GM19238 (cell line): ENCODE measurements around the gene ZNF41.
"Not testable (repeated sequence)": the region's sequence is repeated elsewhere in the genome, so short reads cannot be mapped to it uniquely, and the experiment has no call there.

ENCODE experiments used
- DNase-seq: peaks from one replicate; pipeline ENCODE4 v3.0.0; 2011; ENCODE audit warnings: low spot score; ENCODE audit not compliant: insufficient read length

Gene ZNF41

DNA sequence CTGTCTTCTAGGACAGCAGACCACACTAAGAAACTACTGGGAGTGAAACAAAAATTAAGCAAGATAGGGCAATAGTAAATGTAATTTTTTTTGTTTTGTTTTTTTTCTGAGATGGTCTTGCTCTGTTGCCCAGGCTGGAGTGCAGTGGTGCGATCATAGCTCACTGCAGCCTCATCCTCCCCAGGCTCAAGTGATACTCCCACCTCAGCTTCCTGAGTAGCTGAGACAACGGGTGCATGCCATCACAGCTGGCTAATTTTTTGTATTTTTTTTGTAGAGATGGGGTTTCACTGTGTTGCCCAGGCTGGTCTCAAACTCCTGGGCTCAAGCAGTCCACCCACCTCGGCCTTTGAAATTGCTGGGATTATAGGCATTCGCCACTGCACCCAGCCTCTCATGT is 9.1 kb upstream of the ZNF41 start:
- DNase-seq: not testable (repeated sequence)

DNA sequence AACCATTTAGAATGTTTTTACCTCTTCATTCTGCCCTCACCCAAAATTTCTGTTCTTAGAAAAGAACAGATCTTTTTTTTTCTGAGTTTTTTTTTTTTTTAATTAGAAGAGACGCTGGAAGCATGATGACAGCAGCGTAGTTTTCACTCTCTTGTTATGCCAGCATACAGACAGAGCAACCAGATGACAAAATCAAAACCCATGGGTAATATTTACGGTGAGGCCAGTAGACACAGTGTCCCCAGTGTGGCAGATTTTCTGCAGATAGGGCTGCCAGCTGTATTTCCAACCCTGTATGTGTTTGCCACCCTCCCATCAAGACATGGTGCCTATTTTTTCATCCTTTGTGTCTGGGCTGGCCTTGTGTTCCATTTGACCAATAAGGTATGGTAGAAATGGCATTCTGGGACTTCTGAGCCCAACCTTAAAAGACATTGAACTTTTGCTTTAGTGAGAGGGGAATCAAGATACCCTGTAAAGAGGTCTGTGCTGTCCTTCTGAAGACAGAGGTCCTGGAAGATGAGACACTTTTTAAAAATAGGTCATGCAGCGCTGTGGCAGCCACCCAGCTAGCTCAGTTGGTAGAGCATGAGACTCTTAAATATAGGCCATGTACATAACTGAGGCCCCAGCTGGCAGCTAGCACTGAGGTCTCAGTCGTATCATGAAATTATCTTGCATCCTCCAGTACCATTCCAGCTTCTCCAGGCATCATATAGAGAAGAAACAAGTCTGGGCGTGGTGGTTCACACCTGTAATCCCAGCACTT is 6.7 kb upstream of the ZNF41 start:
- no peak for DNase-seq

DNA sequence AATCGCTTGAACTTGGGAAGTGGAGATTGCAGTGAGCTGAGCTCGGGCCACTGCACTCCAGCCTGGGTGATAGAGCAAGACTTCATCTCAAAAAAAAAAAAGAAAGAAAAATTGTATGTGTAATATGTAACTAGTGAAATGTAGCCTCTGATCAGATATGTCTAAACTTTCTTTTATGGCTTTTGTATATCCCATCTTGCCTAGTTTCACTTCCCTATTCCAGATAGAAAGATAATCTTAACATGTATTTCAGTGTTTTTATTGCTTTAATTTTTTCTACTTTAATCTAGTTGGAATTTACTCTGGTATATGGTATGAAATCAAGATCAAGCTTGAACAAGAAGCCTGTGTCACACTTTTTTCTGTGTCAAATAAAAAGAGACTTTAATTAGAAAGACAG is 1.9 kb upstream of the ZNF41 start:
- DNase-seq: no peak

DNA sequence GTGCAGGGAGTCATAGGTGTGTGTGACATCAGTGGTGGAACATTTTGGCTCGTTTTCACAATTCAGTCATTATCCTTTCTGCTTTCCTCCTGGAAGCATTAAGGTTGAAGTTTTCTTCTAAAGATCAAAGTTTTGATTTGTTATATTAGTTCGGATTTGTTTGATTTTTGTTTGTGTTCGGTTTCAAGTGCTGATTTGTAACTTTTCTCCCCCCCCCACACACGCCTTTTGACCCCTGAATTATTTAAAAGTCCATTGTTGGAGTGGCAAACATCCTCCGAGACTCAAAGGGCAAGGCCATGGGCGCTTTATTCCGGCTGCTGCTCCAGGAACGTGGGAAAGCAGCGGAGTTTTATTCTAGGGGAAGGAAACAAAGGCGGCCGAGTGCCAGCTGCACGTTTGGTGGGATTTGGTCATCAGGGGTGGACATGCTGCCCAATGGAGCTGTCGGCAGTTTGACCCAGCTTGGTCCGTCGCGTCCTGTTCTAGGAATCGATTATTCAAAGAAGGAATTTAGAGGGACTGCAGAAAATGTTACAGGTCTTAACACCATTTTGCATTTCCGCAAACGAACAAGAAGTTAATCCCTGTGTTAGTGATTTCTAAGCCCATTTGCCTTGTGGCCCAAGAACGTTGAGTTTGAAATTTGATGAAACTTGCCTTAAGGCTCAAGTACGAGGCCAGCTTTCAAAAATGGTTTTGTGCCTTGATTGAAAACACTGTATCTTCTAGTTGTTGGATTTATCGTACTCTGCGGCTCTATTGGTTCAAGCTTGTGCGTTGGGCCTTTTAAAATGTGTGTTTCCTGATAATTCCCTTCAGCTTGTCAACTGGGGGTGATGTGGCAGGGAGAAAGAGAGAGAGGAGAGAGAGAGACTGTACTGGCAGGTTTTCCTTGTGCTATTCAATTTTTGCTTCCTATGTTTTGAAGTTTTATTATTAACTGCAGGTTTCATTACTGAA is 565 bp upstream of the ZNF41 start:
- no peak for DNase-seq

GRCh38 chrX:47482065-47482511 is 934 bp downstream of the ZNF41 start:
- DNase-seq: no peak

GRCh38 chrX:47481160-47481559 is 1.9 kb downstream of the ZNF41 start:
- no peak for DNase-seq

GRCh38 chrX:47480576-47480975 is 2.4 kb downstream of the ZNF41 start:
- no peak for DNase-seq

DNA sequence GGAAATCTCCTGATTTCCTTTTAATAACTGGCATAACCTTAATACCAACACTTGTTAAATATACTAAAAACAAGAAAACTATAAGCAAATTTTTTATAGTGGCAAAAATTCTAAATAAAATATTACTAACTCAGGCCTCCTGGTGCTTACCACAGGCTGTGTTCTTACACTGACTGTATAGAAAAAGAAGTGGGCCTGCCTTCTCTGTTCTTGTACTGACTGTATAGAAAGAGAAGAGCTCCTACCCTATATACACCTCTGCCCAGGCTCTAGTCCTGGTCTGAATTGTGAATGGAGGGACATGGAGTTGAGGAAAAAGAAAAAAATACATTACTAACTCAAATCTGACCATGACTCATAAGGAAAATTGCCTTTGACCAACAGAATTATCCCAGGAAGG is 7.5 kb downstream of the ZNF41 start:
- DNase-seq: no peak

DNA sequence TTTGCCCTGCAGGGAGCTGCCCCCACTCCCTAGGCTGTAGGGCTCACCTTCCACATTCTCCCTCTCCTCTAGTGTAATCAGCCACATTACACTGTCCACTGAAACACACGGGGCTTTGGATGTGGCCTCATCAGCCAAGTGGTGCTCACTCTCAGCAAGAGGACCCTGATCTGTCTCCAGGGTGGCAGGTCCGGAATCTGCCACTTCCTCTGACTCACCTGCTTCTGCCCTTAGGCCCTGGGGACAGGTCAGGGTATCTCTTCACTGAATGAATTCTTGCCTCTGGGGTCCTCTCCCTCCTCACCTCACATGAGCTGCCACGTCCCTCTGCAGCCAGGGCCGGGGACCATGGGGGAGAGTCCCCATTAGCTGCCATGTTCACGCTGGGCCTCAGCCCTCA is 15.9 kb downstream of the ZNF41 start:
- no peak for DNase-seq

GRCh38 chrX:47460561-47460960 is 22.5 kb downstream of the ZNF41 start:
- DNase-seq: no peak

- DNase-seq: no peak
Measured at GRCh38 chrX:47458528-47458927, 24.5 kb downstream of the ZNF41 start.

GRCh38 chrX:47456080-47456479 is 26.9 kb downstream of the ZNF41 start:
- no peak for DNase-seq

DNA sequence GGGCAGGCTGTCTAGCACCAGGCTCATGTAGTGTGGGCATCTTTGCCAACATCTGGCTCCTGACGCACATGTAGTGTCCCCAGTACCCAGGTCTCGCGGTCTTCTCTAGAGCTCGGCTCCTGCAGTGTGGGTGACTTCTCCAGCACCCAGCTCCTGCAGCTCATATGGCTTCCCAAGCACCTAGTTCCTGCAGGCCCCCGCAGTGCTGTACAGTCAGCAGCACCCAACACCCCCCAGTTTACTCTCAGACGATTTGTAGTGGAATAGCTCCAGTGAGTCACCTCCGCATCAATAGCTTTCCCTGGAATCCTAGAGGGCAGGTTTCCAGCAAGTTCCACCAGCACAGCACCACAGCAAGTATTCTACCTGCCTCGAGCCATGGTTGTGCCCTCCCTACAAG is 30.9 kb downstream of the ZNF41 start:
- DNase-seq: no peak

DNA sequence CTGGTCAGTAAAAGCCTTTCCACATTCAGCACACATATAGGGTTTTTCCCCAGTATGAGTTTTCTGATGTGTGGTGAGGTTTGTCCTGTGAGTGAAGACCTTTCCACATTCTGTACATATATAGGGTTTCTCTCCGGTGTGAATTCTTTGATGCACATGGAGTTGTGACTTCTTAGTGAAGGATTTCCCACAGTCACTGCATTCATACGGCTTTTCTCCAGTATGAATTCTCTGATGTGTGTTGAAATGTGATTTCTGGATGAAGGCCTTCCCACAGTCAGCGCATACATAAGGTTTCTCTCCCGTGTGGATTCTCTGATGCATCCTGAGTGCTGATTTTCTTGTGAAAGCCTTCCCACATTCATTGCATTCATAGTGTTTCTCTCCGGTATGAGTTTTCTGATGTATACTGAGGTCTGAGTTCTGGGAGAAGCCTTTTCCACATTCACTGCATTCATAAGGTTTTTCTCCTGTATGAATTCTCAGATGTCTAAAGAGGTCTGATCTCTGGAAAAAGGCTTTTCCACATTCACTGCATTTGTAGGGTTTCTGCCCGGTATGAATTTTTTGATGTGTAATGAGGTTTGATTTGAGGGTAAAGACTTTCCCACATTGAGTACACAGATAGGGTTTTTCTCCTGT is 34.7 kb downstream of the ZNF41 start:
- DNase-seq: no peak

DNA sequence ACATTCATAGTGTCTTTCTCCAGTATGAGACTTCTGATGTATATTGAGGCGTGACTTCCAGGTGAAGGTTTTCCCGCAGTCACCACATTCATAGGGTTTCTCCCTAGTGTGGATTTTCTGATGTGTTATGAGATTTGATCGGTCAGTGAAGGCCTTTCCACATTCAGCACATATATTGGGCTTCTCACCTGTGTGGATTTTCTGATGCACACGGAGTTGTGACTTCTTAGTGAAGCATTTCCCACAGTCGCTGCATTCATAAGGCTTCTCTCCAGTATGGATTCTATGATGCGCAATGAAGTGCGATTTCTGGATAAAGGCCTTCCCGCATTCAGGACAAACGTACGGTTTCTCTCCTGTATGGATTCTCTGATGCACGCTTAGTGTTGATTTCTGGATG is 35.4 kb downstream of the ZNF41 start:
- no peak for DNase-seq

GRCh38 chrX:47446971-47447370 is 36.1 kb downstream of the ZNF41 start:
- DNase-seq: no peak

- no peak for DNase-seq
Measured at GRCh38 chrX:47446431-47446830, 36.6 kb downstream of the ZNF41 start.

- no peak for DNase-seq
Measured at GRCh38 chrX:47430925-47431324, 52.1 kb downstream of the ZNF41 start.

- no peak for DNase-seq
Measured at GRCh38 chrX:47422444-47422843, 60.6 kb downstream of the ZNF41 start.

DNA sequence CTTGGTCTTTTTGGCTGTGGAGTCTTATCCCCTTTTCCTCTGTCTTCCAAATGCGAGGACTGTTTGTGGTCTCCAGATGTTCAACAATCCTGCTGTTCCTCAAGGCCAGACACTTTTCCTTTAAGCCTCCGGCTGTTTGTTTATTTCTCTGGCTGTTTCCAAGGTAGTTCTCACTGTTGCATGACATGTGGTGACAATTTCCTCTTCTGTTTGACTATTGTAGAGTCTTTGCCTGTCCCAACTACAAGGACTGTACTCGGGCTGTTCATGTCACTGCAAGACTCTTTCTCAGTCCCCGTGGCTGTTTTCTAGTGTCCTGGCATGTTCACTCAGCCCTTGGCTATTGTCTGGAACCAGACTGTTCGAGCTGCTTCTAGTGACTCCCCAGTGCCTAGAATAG is 62.1 kb downstream of the ZNF41 start:
- no peak for DNase-seq

GRCh38 chrX:47420265-47420664 is 62.8 kb downstream of the ZNF41 start:
- no peak for DNase-seq

DNA sequence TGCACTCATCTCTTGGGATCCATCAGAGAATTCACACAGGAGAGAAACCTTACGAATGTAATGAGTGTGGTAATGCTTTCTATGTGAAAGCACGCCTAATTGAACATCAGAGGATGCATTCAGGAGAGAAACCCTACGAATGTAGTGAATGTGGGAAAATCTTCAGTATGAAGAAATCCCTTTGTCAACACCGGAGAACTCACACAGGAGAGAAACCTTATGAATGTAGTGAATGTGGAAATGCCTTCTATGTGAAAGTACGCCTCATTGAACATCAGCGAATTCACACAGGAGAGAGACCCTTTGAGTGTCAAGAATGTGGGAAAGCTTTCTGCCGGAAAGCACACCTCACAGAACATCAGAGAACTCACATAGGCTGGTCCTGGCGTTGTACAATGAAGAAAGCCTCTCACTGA is 69.8 kb downstream of the ZNF41 start:
- DNase-seq: no peak
